ENCODE data around the gene RRH.

Gene RRH

DNA sequence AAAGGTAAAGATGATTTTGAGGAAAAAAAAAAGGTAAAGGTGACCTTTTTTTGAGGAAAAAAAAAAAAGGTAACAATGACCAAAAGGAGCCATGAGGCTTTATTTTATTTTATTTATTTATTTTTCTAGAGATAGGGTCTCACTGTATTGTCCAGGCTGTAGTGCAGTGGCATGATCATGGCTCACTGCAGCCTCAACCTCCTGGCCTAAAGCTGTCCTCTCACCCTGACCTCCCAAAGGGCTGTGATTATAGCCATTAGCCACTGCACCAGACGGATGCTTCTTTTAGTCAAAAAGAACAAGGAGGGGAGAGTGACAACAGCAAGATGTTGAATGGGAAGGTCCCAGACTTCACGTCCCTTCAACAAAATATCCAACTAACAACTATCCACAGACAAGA, 50.6 kb downstream of the RRH start:
- Histone ChIP-seq H3K9me3 (ENCODE audit: insufficient read depth, low read length) (no peaks in the 10 kb centered on the region), H4K20me1 (ENCODE audit: low read depth, low read length) (no peaks in the 10 kb centered on the region), H3K27ac (ENCODE audit: low read depth, low read length) (no peak overlapping the region), H3K9ac (ENCODE audit: low read length) (no peak overlapping the region), H2AFZ (ENCODE audit: low read depth, low read length, severe bottlenecking) (no peak overlapping the region), H3K36me3 (ENCODE audit: low read length) (no peaks in the 10 kb centered on the region), H3K4me2 (ENCODE audit: low read depth, low read length, poor library complexity, severe bottlenecking) (no peak overlapping the region), H3K9me2 (replicated peaks; ENCODE audit: insufficient read depth, low read length) (no peaks in the 10 kb centered on the region), H3K79me2 (ENCODE audit: insufficient read depth, low read length) (no peaks in the 10 kb centered on the region), H3F3A (ENCODE audit: insufficient read depth) (no peaks in the 10 kb centered on the region), H3K4me3 (ENCODE audit: insufficient read depth, low read length, poor library complexity, severe bottlenecking) (no peak overlapping the region), H3K27me3 (ENCODE audit: low read length) (no peaks in the 10 kb centered on the region)
- TF ChIP-seq, protein P1, sequence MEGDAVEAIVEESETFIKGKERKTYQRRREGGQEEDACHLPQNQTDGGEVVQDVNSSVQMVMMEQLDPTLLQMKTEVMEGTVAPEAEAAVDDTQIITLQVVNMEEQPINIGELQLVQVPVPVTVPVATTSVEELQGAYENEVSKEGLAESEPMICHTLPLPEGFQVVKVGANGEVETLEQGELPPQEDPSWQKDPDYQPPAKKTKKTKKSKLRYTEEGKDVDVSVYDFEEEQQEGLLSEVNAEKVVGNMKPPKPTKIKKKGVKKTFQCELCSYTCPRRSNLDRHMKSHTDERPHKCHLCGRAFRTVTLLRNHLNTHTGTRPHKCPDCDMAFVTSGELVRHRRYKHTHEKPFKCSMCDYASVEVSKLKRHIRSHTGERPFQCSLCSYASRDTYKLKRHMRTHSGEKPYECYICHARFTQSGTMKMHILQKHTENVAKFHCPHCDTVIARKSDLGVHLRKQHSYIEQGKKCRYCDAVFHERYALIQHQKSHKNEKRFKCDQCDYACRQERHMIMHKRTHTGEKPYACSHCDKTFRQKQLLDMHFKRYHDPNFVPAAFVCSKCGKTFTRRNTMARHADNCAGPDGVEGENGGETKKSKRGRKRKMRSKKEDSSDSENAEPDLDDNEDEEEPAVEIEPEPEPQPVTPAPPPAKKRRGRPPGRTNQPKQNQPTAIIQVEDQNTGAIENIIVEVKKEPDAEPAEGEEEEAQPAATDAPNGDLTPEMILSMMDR (IDR thresholded peaks at IDR 0.05; ENCODE audit: insufficient read depth, low read length, poor library complexity, severe bottlenecking): no peak
- no peak for TF ChIP-seq EZH2phosphoT487 (conservative IDR thresholded peaks at IDR 0.05; ENCODE audit: low read length)

DNA sequence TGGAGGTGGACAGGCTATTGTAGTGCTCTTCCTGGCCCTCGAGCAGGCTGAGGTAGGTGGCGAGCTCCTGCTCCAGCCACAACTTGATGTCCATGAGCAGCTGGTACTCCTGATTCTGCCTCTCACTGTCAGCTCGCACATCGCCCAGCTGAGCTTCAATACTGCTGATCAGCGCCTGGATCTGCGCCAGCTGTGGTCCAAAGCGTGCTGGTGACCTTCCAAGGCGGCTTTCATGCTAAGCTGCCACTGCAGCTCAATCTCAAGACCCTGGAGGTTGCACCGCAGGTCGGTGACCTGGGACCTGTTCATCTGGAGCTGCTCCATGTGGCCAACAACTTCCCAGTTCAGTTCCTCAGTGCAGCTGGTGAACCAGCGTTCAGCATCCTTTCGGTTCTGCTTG, 51.3 kb downstream of the RRH start:
- Histone ChIP-seq H3K9me2 (replicated peaks; ENCODE audit: insufficient read depth, low read length) (no peaks in the 10 kb centered on the region), H3K4me3 (ENCODE audit: insufficient read depth, low read length, poor library complexity, severe bottlenecking) (no peak overlapping the region), H3K9ac (ENCODE audit: low read length) (no peak overlapping the region), H2AFZ (ENCODE audit: low read depth, low read length, severe bottlenecking) (no peak overlapping the region), H3K27me3 (ENCODE audit: low read length) (no peaks in the 10 kb centered on the region), H3K79me2 (ENCODE audit: insufficient read depth, low read length) (no peaks in the 10 kb centered on the region), H3K9me3 (ENCODE audit: insufficient read depth, low read length) (no peaks in the 10 kb centered on the region), H3K27ac (ENCODE audit: low read depth, low read length) (no peak overlapping the region), H4K20me1 (ENCODE audit: low read depth, low read length) (no peaks in the 10 kb centered on the region), H3K4me2 (ENCODE audit: low read depth, low read length, poor library complexity, severe bottlenecking) (no peak overlapping the region), H3F3A (ENCODE audit: insufficient read depth) (no peaks in the 10 kb centered on the region), H3K36me3 (ENCODE audit: low read length) (no peaks in the 10 kb centered on the region)
- TF ChIP-seq EZH2phosphoT487 (conservative IDR thresholded peaks at IDR 0.05; ENCODE audit: low read length): no peak
- TF ChIP-seq, protein P1 (IDR thresholded peaks at IDR 0.05; ENCODE audit: insufficient read depth, low read length, poor library complexity, severe bottlenecking): no peak

DNA sequence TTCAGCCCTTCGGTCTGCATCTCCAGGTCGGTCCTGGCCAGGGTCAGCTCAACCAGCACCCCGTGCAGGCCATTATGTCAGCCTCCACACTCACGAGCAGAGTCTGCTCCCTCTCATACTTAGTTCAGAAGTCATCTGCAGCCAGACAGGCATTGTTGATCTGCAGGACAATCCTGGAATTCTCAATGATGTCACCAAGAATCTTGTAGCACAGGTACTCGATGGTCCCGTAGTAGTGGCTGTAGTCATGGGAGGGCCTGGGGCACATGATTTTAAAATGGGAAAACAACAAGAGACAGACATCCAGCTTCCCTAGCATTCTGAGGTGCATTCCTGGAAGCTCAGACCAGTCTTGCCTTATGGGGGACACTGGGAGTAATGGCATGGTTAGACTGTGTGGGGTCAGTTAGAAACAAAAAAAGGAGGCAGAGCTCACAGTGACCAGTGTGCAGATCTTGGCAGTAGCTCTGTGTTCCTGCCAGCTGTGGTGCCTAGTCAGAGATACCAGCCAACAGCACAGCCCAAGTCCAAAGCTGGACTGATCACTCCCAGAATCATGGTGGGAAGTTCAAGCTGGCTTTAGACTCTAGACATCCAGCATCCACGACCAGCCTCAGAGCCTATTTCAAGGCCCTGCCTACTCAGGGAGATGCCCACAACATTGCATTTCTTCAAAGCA, 52.0 kb downstream of the RRH start:
- no peak for TF ChIP-seq EZH2phosphoT487 (conservative IDR thresholded peaks at IDR 0.05; ENCODE audit: low read length)
- TF ChIP-seq, protein P1 (IDR thresholded peaks at IDR 0.05; ENCODE audit: insufficient read depth, low read length, poor library complexity, severe bottlenecking): no peak
- Histone ChIP-seq H4K20me1 (ENCODE audit: low read depth, low read length) (no peaks in the 10 kb centered on the region), H3K9me3 (ENCODE audit: insufficient read depth, low read length) (no peaks in the 10 kb centered on the region), H3F3A (ENCODE audit: insufficient read depth) (no peaks in the 10 kb centered on the region), H3K4me3 (ENCODE audit: insufficient read depth, low read length, poor library complexity, severe bottlenecking) (no peak overlapping the region), H3K79me2 (ENCODE audit: insufficient read depth, low read length) (no peaks in the 10 kb centered on the region), H3K9me2 (replicated peaks; ENCODE audit: insufficient read depth, low read length) (no peaks in the 10 kb centered on the region), H3K4me2 (ENCODE audit: low read depth, low read length, poor library complexity, severe bottlenecking) (no peak overlapping the region), H3K9ac (ENCODE audit: low read length) (no peak overlapping the region), H3K27me3 (ENCODE audit: low read length) (no peaks in the 10 kb centered on the region), H3K27ac (ENCODE audit: low read depth, low read length) (no peak overlapping the region), H3K36me3 (ENCODE audit: low read length) (no peaks in the 10 kb centered on the region), H2AFZ (ENCODE audit: low read depth, low read length, severe bottlenecking) (no peak overlapping the region)
